Neuronal stem cell (in vitro differentiated cells): Measurements from ENCODE around the gene ARL6IP5.

Experiments
- DNase-seq: peaks from one replicate; pipeline ENCODE4 v3.0.0-alpha.2; 2013; ENCODE audit warnings: low spot score
- H2AFZ ChIP-seq: one replicate; pipeline ENCODE4 v1.6.1; 2013; ENCODE audit warnings: mild to moderate bottlenecking, low read length, inconsistent platforms
- H2AK5ac ChIP-seq: 2 replicates; pipeline ENCODE4 v1.6.1; 2013; ENCODE audit warnings: low read depth, mild to moderate bottlenecking, inconsistent platforms, low read length, moderate library complexity, mixed read lengths
- H2BK120ac ChIP-seq: 2 replicates; pipeline ENCODE4 v1.6.1; 2013; ENCODE audit warnings: low read depth, mild to moderate bottlenecking, inconsistent platforms, low read length, moderate library complexity, mixed read lengths
- H2BK12ac ChIP-seq: one replicate; pipeline ENCODE4 v1.6.1; 2013; ENCODE audit warnings: low read length, inconsistent platforms
- H2BK15ac ChIP-seq: 2 replicates; pipeline ENCODE4 v1.6.1; 2013; ENCODE audit warnings: mild to moderate bottlenecking, low read length, inconsistent platforms, mixed read lengths
- H2BK5ac ChIP-seq: one replicate; pipeline ENCODE4 v1.6.1; 2013; ENCODE audit warnings: inconsistent platforms, mild to moderate bottlenecking, low read length, moderate library complexity
- H3K14ac ChIP-seq: one replicate; pipeline ENCODE4 v1.6.1; 2013; ENCODE audit warnings: low read length, inconsistent platforms
- H3K18ac ChIP-seq: 2 replicates; pipeline ENCODE4 v1.6.1; 2013; ENCODE audit warnings: low read length, inconsistent platforms
- H3K23ac ChIP-seq: 2 replicates; pipeline ENCODE4 v1.6.1; 2013; ENCODE audit warnings: low read depth, mild to moderate bottlenecking, mixed read lengths, low read length, inconsistent platforms; ENCODE audit not compliant: poor library complexity
- H3K27ac ChIP-seq: replicated peaks from 3 replicates; pipeline ENCODE4 v1.5.1; 2013; ENCODE audit warnings: low read length, inconsistent platforms
- H3K27me3 ChIP-seq, 3 experiments: 2 replicates each; pipeline ENCODE4 v1.6.1; 2013; ENCODE audit warnings: low read length in 3 of 3, mild to moderate bottlenecking in 2 of 3, inconsistent platforms in 1 of 3, low read depth in 1 of 3, mixed read lengths in 1 of 3, moderate library complexity in 1 of 3; ENCODE audit not compliant: control insufficient read depth in 3 of 3, insufficient read depth in 3 of 3
- H3K36me3 ChIP-seq, 2 donors: replicated peaks in 1 of 2; 2 replicates each; pipeline ENCODE4 v1.6.1; 2013; ENCODE audit warnings: low read length in 2 of 2; ENCODE audit not compliant: control insufficient read depth in 2 of 2, insufficient read depth in 2 of 2
- H3K4ac ChIP-seq: 2 replicates; pipeline ENCODE4 v1.6.1; 2013; ENCODE audit warnings: inconsistent platforms, mild to moderate bottlenecking, low read length, moderate library complexity
- H3K4me1 ChIP-seq, 2 donors: 1 replicate in 1 of 2; 2 replicates in 1 of 2; pipeline ENCODE4 v1.6.1; 2013; ENCODE audit warnings: low read length in 2 of 2, low read depth in 1 of 2; ENCODE audit not compliant: control insufficient read depth in 2 of 2, insufficient read depth in 1 of 2
- H3K4me2 ChIP-seq: one replicate; pipeline ENCODE4 v1.6.1; 2013; ENCODE audit warnings: mild to moderate bottlenecking, low read length, inconsistent platforms; ENCODE audit not compliant: insufficient read depth, poor library complexity, severe bottlenecking
- H3K4me3 ChIP-seq, 2 donors: 2 replicates each; pipeline ENCODE4 v1.5.1; 2013; ENCODE audit warnings: low read length in 2 of 2, mild to moderate bottlenecking in 2 of 2, inconsistent platforms in 1 of 2, moderate library complexity in 1 of 2
- H3K79me1 ChIP-seq: one replicate; pipeline ENCODE4 v1.6.1; 2013; ENCODE audit warnings: low read depth, mild to moderate bottlenecking, inconsistent platforms, low read length, moderate library complexity
- H3K9ac ChIP-seq: one replicate; pipeline ENCODE4 v1.6.1; 2013; ENCODE audit warnings: mild to moderate bottlenecking, low read depth, low read length, inconsistent platforms; ENCODE audit not compliant: poor library complexity
- H3K9me3 ChIP-seq, 2 donors: replicated peaks in 1 of 2; 2 replicates each; pipeline versions ENCODE3 to v1.6.1; 2013; ENCODE audit warnings: low read length in 2 of 2, mild to moderate bottlenecking in 2 of 2, inconsistent platforms in 1 of 2, low read depth in 1 of 2, mixed read lengths in 1 of 2, moderate library complexity in 1 of 2; ENCODE audit not compliant: control insufficient read depth in 2 of 2, insufficient read depth in 1 of 2
- H4K8ac ChIP-seq: one replicate; pipeline ENCODE4 v1.6.1; 2013; ENCODE audit warnings: low read depth, mild to moderate bottlenecking, inconsistent platforms, low read length, moderate library complexity
- H4K91ac ChIP-seq: one replicate; pipeline ENCODE4 v1.6.1; 2013; ENCODE audit warnings: low read length, low read depth, mild to moderate bottlenecking, inconsistent platforms; ENCODE audit not compliant: poor library complexity
- WGBS, 2 donors: extraction: QIAGEN DNeasy Blood & Tissue Kit; methylation state at CpG; one replicate each; pipeline ENCODE4 v1.1.7; 2013; ENCODE audit warnings: missing lambda C conversion rate in 2 of 2, mixed read lengths in 1 of 2; ENCODE audit not compliant: insufficient read length in 2 of 2, insufficient replicate concordance in 1 of 2; ENCODE audit errors: extremely low coverage in 2 of 2; 5-methylcytosine and 5-hydroxymethylcytosine counted together

Gene ARL6IP5

GRCh38 chr3:69092030-69092516, 7.3 kb downstream of the ARL6IP5 start:
- no peak overlapping the region for H4K8ac ChIP-seq
- H3K4me1 ChIP-seq, result peaks cover 7 to 11% of the 10 kb centered on the region in 2 donors
- H3K27ac ChIP-seq, result peak overlapping the region; percentile 59
- H3K18ac ChIP-seq, result no peak overlapping the region
- no peaks in the 10 kb centered on the region for H3K79me1 ChIP-seq
- no peak overlapping the region for H3K4me3 ChIP-seq
- no peak for DNase-seq
- H2AK5ac ChIP-seq, result no peak overlapping the region
- no peak overlapping the region for H2BK12ac ChIP-seq
- peaks cover 0 to 8% of the 10 kb centered on the region in 2 donors for H3K36me3 ChIP-seq
- H2BK15ac ChIP-seq, result no peak overlapping the region
- H2BK5ac ChIP-seq, result no peak overlapping the region
- no peak overlapping the region for H3K14ac ChIP-seq
- H3K4me2 ChIP-seq, result peak overlapping the region; percentile 2
- peak overlapping the region; percentile 49 for H2AFZ ChIP-seq
- no CpG with 5 or more reads among the region's 4 CpGs for WGBS, 2 donors
- H3K27me3 ChIP-seq, result no peaks in the 10 kb centered on the region
- no peak overlapping the region for H2BK120ac ChIP-seq
- no peak overlapping the region for H4K91ac ChIP-seq
- no peak overlapping the region for H3K4ac ChIP-seq
- no peak overlapping the region for H3K23ac ChIP-seq
- H3K9ac ChIP-seq, result no peak overlapping the region
- no peaks in the 10 kb centered on the region for H3K9me3 ChIP-seq

GRCh38 chr3:69094467-69095205, 9.9 kb downstream of the ARL6IP5 start:
- Histone ChIP-seq H2BK12ac (no peak overlapping the region), H3K4me3 (no peak overlapping the region), H2AFZ (no peak overlapping the region), H2BK15ac (no peak overlapping the region), H3K18ac (no peak overlapping the region), H3K9me3 (no peaks in the 10 kb centered on the region), H3K14ac (no peak overlapping the region), H3K23ac (no peak overlapping the region), H2AK5ac (no peak overlapping the region), H3K4me2 (no peak overlapping the region), H3K27me3 (no peaks in the 10 kb centered on the region), H3K79me1 (no peaks in the 10 kb centered on the region), H4K91ac (no peak overlapping the region), H3K27ac (no peak overlapping the region), H3K9ac (no peak overlapping the region), H2BK120ac (no peak overlapping the region), H3K36me3 (peaks cover 0 to 6% of the 10 kb centered on the region in 2 donors), H3K4me1 (peaks cover 5 to 11% of the 10 kb centered on the region in 2 donors), H2BK5ac (no peak overlapping the region), H4K8ac (no peak overlapping the region), H3K4ac (no peak overlapping the region)
- WGBS, 2 donors, result no CpG with 5 or more reads among the region's 8 CpGs
- DNase-seq, result no peak

- Histone ChIP-seq H3K9ac (no peak overlapping the region), H3K4me3 (no peak overlapping the region), H3K27ac (no peak overlapping the region), H3K18ac (no peak overlapping the region), H3K27me3 (no peaks in the 10 kb centered on the region), H2BK120ac (no peak overlapping the region), H3K79me1 (no peaks in the 10 kb centered on the region), H3K4me2 (no peak overlapping the region), H2AK5ac (no peak overlapping the region), H3K36me3 (peaks cover 0 to 6% of the 10 kb centered on the region in 2 donors), H2BK5ac (no peak overlapping the region), H4K8ac (no peak overlapping the region), H3K23ac (no peak overlapping the region), H2BK15ac (no peak overlapping the region), H4K91ac (no peak overlapping the region), H3K4ac (no peak overlapping the region), H2AFZ (no peak overlapping the region), H3K14ac (no peak overlapping the region), H3K9me3 (no peaks in the 10 kb centered on the region), H2BK12ac (no peak overlapping the region), H3K4me1 (peaks cover 5 to 11% of the 10 kb centered on the region in 2 donors)
- WGBS, 2 donors, result no CpG with 5 or more reads among the region's 5 CpGs
- DNase-seq, result no peak
These were observed 10.9 kb downstream of the ARL6IP5 start for GRCh38 chr3:69095636-69096035.

- Histone ChIP-seq H3K4me1 (peaks cover 5 to 11% of the 10 kb centered on the region in 2 donors), H3K4me2 (no peak overlapping the region), H3K9ac (no peak overlapping the region), H2BK120ac (no peak overlapping the region), H2BK15ac (no peak overlapping the region), H3K23ac (no peak overlapping the region), H3K14ac (no peak overlapping the region), H3K36me3 (peaks cover 0 to 7% of the 10 kb centered on the region in 2 donors), H2BK5ac (no peak overlapping the region), H4K91ac (no peak overlapping the region), H3K4me3 (no peak overlapping the region), H2AFZ (no peak overlapping the region), H3K79me1 (no peaks in the 10 kb centered on the region), H2AK5ac (no peak overlapping the region), H3K27ac (no peak overlapping the region), H4K8ac (no peak overlapping the region), H2BK12ac (no peak overlapping the region), H3K4ac (no peak overlapping the region), H3K9me3 (no peaks in the 10 kb centered on the region), H3K18ac (no peak overlapping the region), H3K27me3 (no peaks in the 10 kb centered on the region)
- WGBS, 2 donors, result no CpG with 5 or more reads among the region's 5 CpGs
- no peak for DNase-seq
These were observed 11.6 kb downstream of the ARL6IP5 start for GRCh38 chr3:69096299-69096698.
